T-helper 22 cell (primary cell): ENCODE measurements around the gene SUPT3H.

Source experiments
- DNase-seq: peaks from one replicate; pipeline ENCODE4 v3.0.0-alpha.2; 2020; ENCODE audit warnings: low read depth

The SUPT3H gene

DNA sequence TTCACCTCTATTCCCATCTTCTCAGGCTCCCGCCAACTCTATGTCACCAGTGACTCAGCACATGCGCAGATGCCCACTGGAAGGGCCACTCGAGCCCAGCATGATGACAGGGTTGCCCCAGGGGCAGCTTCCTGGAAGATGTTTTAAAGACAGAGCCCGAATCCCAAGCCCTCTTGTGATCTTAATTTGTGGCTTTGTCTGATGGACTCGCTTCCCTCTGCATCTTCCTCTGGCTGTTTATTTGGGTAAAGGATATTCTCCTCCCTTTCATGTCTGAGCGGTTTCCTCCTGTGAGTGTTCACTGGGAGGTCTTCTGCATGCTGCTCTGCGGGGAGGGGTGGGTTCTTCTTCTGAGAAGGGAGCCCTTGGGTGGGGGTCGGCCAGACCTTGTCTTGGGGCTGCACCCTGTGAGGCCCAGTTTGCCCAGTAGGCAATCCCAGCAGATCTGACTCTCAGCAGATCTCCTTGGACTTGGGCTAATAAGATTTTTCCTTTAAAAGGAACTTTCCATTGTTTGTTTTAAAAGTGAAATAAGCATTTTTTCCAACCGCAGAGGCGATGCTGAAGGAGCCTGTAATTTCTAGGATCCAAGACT, 589.2 kb downstream of the SUPT3H start:
- DNase-seq, result no peak

DNA sequence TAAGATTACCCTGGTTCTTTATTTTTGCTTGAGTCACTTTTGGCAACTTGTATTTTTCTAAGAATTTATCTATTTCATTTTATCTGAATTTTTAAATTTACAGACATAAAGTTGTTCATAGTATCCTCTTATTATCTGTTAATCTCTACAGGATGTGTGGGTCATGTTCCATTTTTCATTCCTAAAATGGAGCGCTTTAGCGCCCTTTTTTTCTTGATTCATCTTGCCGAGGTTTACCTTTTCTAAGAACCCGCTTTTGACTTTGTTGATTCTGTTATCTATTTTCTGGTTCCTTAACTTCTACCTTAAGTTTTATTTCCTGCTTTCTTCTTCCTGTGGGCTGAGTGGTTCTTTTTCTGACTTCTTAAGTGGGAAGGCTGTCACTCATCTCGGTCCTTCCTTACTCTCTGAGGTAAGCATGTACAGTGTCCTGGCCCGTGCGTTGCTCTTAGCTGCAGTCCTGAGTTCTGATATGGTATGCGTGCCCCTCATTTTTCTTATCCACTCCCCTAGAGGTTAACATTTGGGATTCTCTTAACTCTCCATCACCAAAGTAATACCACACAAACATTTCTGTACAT, 590.4 kb downstream of the SUPT3H start:
- no peak for DNase-seq

DNA sequence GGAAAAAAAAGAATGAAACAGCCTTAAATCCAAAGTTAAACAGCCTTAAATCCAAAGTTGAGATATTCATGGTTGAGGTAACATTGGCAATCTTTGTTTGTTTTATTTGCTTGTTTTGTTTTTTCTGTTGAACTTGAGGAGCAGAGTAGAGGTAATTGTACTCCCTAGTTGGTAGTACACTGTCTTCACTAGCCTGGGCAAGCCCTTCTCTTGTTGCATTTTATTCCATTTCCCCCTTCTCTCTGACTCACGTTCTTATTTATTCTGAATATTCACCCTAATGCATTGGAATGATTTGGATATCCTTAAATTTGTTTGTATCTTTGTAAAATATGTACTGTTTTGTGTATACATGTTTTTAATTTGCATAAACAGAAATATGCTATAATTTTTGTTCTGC, 592.6 kb downstream of the SUPT3H start:
- DNase-seq, result no peak

DNA sequence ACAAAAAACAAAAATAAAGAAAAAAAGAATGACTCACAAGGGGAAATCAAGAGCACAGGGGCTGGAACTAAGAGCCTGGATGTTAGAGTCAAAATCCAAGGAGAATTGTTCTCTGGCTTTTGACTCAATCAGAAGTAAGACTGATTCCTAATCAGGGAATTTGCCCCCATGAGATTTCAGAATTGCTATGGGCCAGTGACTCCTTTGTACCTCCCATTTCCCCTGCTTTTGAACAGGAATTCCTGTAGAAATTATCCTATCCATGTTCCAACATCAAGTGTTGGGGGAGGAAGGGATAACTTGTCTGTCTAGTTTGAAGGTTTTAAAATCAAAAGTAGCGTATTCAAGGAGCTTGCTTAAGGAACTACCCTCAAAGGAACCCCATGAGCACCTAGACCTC, 593.5 kb downstream of the SUPT3H start:
- no peak for DNase-seq

DNA sequence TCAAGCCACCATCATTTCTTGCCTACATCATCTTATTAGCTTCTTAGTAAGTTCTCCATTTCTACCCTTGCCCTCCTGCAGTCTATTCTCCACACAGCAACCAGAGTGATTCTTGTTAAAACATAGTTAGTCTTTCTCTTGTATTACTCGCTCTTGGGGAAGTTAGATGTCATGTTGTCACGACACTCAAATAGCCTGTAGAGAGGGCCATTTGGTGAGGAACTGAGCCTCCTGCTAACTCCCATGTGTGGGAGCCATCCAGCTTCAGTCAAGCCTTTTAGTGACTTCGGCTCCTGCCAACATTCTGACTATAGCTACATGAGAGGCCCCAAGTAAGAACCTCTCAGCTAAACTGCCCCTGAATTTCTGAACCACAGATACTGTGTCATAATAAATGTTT, 594.8 kb downstream of the SUPT3H start:
- DNase-seq, result no peak

DNA sequence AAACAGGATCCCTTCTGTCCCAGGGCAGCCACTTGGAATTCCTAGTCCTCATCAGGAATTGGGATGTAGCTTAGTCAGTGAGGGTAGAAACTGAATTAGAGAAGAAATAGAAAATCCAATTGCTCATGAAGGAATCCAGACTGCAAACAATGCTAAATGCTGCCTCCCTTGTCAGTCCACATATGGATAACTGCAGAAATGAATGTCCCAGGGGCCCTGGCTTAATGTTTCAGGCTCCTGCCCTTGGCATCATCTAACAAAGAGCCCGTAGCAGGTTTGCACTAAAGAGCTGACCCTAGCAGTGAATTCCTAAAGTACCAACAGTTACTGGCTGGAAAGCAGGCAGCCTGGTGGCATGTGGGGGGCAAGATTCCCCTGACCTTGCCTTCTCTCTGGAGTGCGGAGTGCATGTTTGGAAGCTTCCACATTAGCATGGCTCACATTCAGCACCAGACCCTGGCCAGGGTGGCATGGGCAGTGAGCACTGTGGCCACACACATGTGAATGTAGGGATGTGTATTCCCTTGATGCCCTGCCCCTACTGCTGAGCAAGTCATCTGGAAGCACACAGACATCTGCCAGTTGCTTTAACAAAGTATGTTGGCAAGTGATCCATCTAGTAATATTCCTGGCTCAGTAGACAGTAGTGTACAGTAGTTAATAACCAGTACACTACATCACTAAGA, 595.7 kb downstream of the SUPT3H start:
- DNase-seq, result no peak

DNA sequence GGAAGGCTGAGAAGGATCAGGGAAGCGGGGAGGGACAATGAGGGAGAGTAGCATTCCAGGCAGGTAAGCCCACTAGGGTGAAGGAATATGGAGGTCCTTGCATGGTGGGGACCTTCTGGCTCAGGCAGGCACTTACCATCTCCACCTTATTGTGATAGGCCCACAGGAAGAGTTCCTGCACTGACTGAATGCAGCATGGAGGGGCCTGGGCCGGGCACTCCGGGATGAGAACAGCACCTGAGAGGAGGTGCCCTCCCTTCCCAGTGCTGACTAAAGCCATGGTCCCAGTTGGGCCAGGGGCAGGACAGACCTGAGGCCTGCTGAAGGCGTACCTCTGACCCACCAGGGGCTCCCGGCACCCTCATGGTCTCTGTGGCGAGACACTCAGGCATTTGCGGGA, 597.6 kb downstream of the SUPT3H start:
- DNase-seq, result no peak

DNA sequence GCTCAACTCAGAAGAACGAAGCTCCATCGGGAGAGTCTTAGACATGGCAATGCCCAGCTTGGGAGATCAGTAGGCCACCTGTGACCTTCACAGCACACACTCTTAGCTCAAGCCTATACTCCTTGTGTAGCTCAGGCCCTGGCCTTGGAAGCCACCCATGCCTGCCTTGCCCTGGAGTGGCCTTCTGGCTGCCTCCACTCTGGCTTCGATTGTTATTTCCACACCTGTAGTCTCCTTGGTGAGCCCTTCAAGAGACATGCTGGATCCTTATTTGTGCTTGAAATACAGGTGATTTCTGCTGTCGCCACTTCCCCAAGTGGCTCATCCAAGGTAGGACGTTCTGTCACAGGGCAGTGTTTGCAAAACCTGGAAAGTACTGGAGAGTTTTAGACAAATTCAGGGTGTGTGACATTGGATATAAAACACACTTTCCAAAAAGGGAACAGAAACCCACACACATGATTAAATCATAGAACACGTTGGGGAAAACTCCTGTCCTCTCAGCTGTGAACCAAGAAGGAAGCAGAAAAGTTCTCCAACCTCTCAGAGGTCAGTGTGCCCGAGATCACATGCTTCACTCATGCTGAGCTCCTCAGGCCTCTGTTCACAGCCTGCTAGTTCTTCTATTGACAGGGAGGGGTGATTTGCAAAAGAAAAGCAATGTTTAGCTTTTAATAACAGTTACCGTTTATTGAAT, 598.5 kb downstream of the SUPT3H start:
- no peak for DNase-seq
